MCF 10A (cell line): ENCODE results near the gene MYO1E. TPM values are rescaled to one million over a fixed set of nuclear protein-coding genes. Genes with fewer than 3 reads are reported as not detected.
A peak's percentile ranks its signal among the peaks of the same experiment; 100 is the strongest.

ENCODE experiments used
- BruUV-seq: library from RNA; stranded (reverse); fragments of 400-500 nt; replicated peaks from 2 replicates; lab custom pipeline; 2021; lab: Mats Ljungman, UMichigan
- CTCF ChIA-PET: fragments of 300-600 bp; sonication (Branson Sonifier 250); formaldehyde crosslinking; extraction: SDS; loops from one replicate; lab custom pipeline; 2021; ENCODE audit warnings: antibody characterized with exemption, inconsistent platforms; lab: Yijun Ruan, JAX
- POLR2A ChIA-PET: fragments of 300-600, 350-650 bp; sonication (Branson Sonifier 250); formaldehyde crosslinking; extraction: SDS; loops from one replicate; lab custom pipeline; 2020; ENCODE audit warnings: antibody characterized with exemption, inconsistent platforms; lab: Yijun Ruan, JAX
- DNase-seq: peaks from one replicate; pipeline ENCODE4 v3.0.0-alpha.2; 2018; ENCODE audit not compliant: unreplicated experiment
- H3K27ac Mint-ChIP-seq: one replicate; pipeline ENCODE4 v1.8.0; 2022; ENCODE audit warnings: mild to moderate bottlenecking, low read depth, mixed read lengths; ENCODE audit not compliant: unreplicated experiment
- H3K27me3 Mint-ChIP-seq: one replicate; pipeline ENCODE4 v1.8.0; 2022; ENCODE audit warnings: mixed read lengths; ENCODE audit not compliant: insufficient read depth, unreplicated experiment
- H3K36me3 Mint-ChIP-seq: one replicate; pipeline ENCODE4 v1.8.0; 2022; ENCODE audit warnings: mild to moderate bottlenecking, moderate library complexity, mixed read lengths; ENCODE audit not compliant: insufficient read depth, unreplicated experiment
- H3K4me1 Mint-ChIP-seq: one replicate; pipeline ENCODE4 v1.8.0; 2022; ENCODE audit warnings: mixed read lengths; ENCODE audit not compliant: insufficient read depth, unreplicated experiment
- H3K4me3 Mint-ChIP-seq: one replicate; pipeline ENCODE4 v1.8.0; 2022; ENCODE audit warnings: mild to moderate bottlenecking, moderate library complexity, mixed read lengths; ENCODE audit not compliant: unreplicated experiment
- H3K9me3 Mint-ChIP-seq: one replicate; pipeline ENCODE4 v1.8.0; 2022; ENCODE audit warnings: mixed read lengths; ENCODE audit not compliant: unreplicated experiment
- intact Hi-C: fragments of 100-400 bp; cut with micrococcal nuclease; formaldehyde crosslinking; loops from 2 replicates; pipeline ENCODE4 v1.14.1; 2022
- total RNA-seq: library from RNA; stranded (reverse); gene quantifications from 2 replicates; pipeline ENCODE4 v1.2.3, GENCODE V29; 2022
- TF ChIP-seq, protein P1 (sequence below): fragments of 200-600 bp; IDR thresholded peaks from one replicate; pipeline ENCODE4 v1.8.0; 2022; ENCODE audit warnings: antibody characterized with exemption, mild to moderate bottlenecking; ENCODE audit not compliant: unreplicated experiment

MYO1E gene
- total RNA-seq, 1 experiment from 2014 or later: 121 TPM

DNA sequence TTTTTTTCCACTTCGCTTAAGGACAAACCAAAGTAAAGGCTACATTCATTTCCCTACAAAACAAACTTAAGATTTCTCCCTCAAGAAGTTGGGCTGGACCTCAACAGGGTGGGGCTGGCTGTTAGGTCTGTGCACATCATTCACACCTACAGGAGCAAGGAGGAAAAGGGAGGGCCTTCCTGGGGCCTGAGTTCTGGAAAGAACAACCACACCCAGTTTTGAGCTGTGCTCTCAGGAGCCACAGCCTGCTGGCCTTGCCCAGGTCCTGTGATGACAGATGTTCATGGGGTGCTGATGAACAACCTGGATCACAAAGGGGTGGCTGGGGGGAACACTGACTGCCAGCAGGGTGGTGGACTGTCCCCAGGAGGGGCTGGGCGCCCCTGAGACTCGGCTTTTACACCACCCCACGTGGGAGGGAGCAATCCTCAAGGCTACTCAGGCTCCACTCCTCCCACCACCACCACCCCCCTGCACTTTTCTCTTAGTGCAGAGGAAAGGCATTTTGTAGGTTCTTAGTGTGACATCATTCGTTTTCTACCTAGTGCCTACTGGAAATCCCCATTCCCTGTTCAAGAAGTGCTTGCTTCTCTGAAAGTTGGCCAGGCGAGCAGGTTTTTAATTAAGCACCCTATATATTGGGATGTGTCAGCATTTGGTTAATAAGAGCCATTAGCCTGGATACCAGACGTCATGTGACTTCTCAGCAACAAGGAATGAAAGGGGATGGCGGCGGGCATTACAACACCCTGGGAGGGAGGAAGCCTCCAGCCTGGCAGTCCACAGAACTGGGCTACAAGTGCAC, 232.0 kb downstream of the MYO1E start:
- POLR2A ChIA-PET: interaction anchor here (0.6 to 1.0 kb wide), 3 partner anchors 22 to 153 kb away, joined by 3 to 4 read pairs (median 3); partner anchors contain the start of gene RNF111
- Mint-ChIP-seq H3K27me3 (no peaks in the 10 kb centered on the region), H3K4me1 (peaks cover 15% of the 10 kb centered on the region), H3K9me3 (no peaks in the 10 kb centered on the region), H3K27ac (peak overlapping the region; percentile 74), H3K4me3 (no peak overlapping the region), H3K36me3 (peaks cover 61% of the 10 kb centered on the region)
- TF ChIP-seq, protein P1, sequence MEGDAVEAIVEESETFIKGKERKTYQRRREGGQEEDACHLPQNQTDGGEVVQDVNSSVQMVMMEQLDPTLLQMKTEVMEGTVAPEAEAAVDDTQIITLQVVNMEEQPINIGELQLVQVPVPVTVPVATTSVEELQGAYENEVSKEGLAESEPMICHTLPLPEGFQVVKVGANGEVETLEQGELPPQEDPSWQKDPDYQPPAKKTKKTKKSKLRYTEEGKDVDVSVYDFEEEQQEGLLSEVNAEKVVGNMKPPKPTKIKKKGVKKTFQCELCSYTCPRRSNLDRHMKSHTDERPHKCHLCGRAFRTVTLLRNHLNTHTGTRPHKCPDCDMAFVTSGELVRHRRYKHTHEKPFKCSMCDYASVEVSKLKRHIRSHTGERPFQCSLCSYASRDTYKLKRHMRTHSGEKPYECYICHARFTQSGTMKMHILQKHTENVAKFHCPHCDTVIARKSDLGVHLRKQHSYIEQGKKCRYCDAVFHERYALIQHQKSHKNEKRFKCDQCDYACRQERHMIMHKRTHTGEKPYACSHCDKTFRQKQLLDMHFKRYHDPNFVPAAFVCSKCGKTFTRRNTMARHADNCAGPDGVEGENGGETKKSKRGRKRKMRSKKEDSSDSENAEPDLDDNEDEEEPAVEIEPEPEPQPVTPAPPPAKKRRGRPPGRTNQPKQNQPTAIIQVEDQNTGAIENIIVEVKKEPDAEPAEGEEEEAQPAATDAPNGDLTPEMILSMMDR: no peak
- BruUV-seq: no TSS peak
- CTCF ChIA-PET: interaction anchor here (0.6 to 1.4 kb wide), 2 partner anchors 23 to 30 kb away, joined by 3 read pairs; no protein-coding TSS in a partner anchor
- intact Hi-C loops: no loop called here
- DNase-seq: peak; percentile 60

DNA sequence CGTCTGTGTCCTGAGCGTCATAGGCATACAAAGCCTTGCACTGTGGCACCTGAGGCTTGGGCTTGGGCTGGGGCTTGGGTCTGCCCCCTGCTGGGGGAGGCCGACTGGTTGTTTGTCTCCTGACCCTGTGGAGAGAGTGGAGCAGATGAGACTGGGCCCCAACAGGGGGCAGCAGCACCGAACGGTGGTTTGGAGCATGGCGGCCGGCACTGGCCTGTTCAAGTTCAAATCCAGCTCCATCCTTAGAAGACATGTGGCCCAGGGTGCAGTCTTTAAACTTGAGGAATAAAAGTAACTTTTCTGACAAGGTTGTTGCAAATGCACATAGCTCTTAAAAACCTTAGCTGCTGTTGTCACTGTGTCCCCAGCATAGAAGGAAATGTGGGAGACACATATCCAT, 234.4 kb downstream of the MYO1E start:
- H3K36me3 Mint-ChIP-seq: peaks cover 67% of the 10 kb centered on the region
- no TSS peak for BruUV-seq
- intact Hi-C loops: loop anchor here (2.0 to 10.0 kb wide), 2 partner anchors 157 to 913 kb away; no protein-coding TSS in a partner anchor
- ChIA-PET CTCF (no interaction called here), POLR2A (no interaction called here)
- H3K27ac Mint-ChIP-seq: no peak overlapping the region
- no peak overlapping the region for H3K4me3 Mint-ChIP-seq
- DNase-seq: peak; percentile 54
- H3K4me1 Mint-ChIP-seq: peaks cover 15% of the 10 kb centered on the region
- no peaks in the 10 kb centered on the region for H3K9me3 Mint-ChIP-seq
- H3K27me3 Mint-ChIP-seq: no peaks in the 10 kb centered on the region
- TF ChIP-seq, protein P1: peak; percentile 56

DNA sequence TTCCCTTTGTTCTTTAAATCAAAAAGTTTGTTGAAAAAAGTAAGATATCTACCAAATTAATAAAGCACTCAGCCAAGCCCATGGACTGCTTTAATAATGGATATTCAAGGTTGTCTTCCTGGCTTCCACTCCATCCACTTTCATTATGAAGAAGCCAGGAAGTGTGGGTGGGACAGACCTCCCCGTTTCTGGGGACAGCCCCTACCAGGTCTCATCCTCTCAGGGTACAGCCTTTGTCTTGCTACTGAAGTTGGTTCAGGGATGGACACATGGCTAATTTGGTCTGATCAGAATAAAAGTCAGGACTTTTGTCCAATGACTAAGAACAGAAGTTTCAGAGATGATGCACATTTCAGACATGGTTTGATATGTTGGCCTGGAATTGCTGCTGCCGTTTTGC, 235.1 kb downstream of the MYO1E start:
- Mint-ChIP-seq H3K27ac (peak overlapping the region; percentile 19), H3K27me3 (no peaks in the 10 kb centered on the region), H3K4me3 (no peak overlapping the region), H3K36me3 (peaks cover 67% of the 10 kb centered on the region), H3K4me1 (peaks cover 15% of the 10 kb centered on the region), H3K9me3 (no peaks in the 10 kb centered on the region)
- no TSS peak for BruUV-seq
- TF ChIP-seq, protein P1: no peak
- intact Hi-C loops: loop anchor here (10.0 kb wide), 1 partner anchor 913 kb away; no protein-coding TSS in a partner anchor
- POLR2A ChIA-PET: interaction anchor here (0.6 kb wide), 1 partner anchor 30 kb away, joined by 3 read pairs; no protein-coding TSS in a partner anchor
- DNase-seq: no peak
- CTCF ChIA-PET: no interaction called here

DNA sequence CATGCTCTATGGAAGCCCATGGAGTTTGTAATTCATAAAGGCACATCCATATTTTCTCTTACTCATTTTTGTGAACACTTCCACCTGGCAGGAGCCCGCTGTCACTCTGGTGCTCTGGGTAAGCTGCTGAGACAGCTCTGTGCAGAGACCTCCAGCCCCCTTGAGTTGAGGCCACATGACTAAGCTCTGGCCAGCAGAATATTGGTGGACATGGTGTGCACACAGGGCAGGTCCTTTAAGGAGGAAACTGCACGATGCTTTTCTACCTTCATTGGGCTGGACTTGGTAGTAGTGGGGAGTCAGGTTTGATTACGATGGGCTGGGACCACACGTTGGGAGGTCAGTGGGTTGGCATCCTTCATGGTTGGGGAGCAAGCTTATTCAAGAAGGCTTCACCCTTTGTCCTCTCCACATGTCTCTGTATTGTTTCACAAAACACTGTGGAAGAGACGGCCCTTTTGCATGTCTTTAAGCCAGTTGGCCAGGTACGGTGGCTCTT, 238.7 kb downstream of the MYO1E start:
- H3K9me3 Mint-ChIP-seq: peaks cover 7% of the 10 kb centered on the region
- CTCF ChIA-PET: interaction anchor here (1.4 kb wide), 1 partner anchor 21 kb away, joined by 4 read pairs; no protein-coding TSS in a partner anchor
- no peak overlapping the region for H3K4me3 Mint-ChIP-seq
- no peaks in the 10 kb centered on the region for H3K4me1 Mint-ChIP-seq
- BruUV-seq: no TSS peak
- POLR2A ChIA-PET: no interaction called here
- peaks cover 79% of the 10 kb centered on the region for H3K36me3 Mint-ChIP-seq
- H3K27ac Mint-ChIP-seq: no peak overlapping the region
- no peaks in the 10 kb centered on the region for H3K27me3 Mint-ChIP-seq
- TF ChIP-seq, protein P1: no peak
- DNase-seq: no peak
- intact Hi-C loops: loop anchor here (10.0 kb wide), 1 partner anchor 909 kb away; no protein-coding TSS in a partner anchor
